ENCODE data around the gene SAYSD1.

GRCh38 chr6:39088331-39088730 lies 26.7 kb downstream of the SAYSD1 start:
- TF ChIP-seq POLR2H (tag; IDR thresholded peaks at IDR 0.05; ENCODE audit: low read depth) (no peak), ZBTB2 (IDR thresholded peaks at IDR 0.05) (no peak), RNF2 (IDR thresholded peaks at IDR 0.05) (no peak), SRSF1 (IDR thresholded peaks at IDR 0.05; ENCODE audit: low read depth, low read length) (no peak), SREBF2 (CRISPR knock-in tag; IDR thresholded peaks at IDR 0.05) (no peak), ZEB2 (IDR thresholded peaks at IDR 0.05) (no peak), BHLHE40 (IDR thresholded peaks at IDR 0.05; ENCODE audit: low read length) (no peak), MYC (IDR thresholded peaks at IDR 0.05; ENCODE audit: low read depth, low read length) (no peak), MYC (CRISPR knock-in tag; IDR thresholded peaks at IDR 0.05; ENCODE audit: borderline replicate concordance, low read depth) (no peak), ZNF347 (CRISPR knock-in tag; IDR thresholded peaks at IDR 0.05; ENCODE audit: low read depth) (no peak), NFE2L1 (tag; IDR thresholded peaks at IDR 0.05; ENCODE audit: borderline replicate concordance, low read depth) (no peak), FOXK1 (CRISPR knock-in tag; IDR thresholded peaks at IDR 0.05; ENCODE audit: borderline replicate concordance) (no peak)
